Measurements from ENCODE around the gene SLC19A2.

DNA sequence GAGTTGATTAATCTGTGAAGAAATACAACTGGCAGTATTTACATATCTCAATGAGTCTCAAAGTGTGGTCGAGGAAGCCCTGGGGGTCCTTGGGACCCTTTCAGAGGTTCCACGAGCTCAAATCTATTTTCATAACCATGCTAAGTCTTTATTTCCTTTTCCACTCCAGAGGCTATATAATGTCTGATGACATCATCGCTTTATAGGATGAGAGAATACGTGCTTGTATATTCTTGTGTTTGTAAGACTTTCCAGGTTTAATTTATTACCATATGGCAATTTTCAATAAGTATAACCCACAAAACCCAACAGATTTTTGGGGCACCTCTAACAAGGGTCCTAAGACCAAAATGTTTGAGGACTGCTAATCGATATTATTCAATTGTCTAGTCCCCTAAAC is 1.4 kb upstream of the SLC19A2 start:
- TF ChIP-seq, protein P1, sequence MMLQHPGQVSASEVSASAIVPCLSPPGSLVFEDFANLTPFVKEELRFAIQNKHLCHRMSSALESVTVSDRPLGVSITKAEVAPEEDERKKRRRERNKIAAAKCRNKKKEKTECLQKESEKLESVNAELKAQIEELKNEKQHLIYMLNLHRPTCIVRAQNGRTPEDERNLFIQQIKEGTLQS (IDR thresholded peaks at IDR 0.05), result no peak
- no peak for TF ChIP-seq EZH2 (IDR thresholded peaks at IDR 0.05)
- TF ChIP-seq EZH2phosphoT487 (IDR thresholded peaks at IDR 0.05; ENCODE audit: borderline replicate concordance), result no peak
- TF ChIP-seq POLR2AphosphoS5 (IDR thresholded peaks at IDR 0.05; ENCODE audit: low read depth, low read length), result no peak
- no peak for TF ChIP-seq POLR2A (IDR thresholded peaks at IDR 0.05; ENCODE audit: borderline replicate concordance, extremely low read depth, insufficient read depth, insufficient read length)
- TF ChIP-seq, protein P2, sequence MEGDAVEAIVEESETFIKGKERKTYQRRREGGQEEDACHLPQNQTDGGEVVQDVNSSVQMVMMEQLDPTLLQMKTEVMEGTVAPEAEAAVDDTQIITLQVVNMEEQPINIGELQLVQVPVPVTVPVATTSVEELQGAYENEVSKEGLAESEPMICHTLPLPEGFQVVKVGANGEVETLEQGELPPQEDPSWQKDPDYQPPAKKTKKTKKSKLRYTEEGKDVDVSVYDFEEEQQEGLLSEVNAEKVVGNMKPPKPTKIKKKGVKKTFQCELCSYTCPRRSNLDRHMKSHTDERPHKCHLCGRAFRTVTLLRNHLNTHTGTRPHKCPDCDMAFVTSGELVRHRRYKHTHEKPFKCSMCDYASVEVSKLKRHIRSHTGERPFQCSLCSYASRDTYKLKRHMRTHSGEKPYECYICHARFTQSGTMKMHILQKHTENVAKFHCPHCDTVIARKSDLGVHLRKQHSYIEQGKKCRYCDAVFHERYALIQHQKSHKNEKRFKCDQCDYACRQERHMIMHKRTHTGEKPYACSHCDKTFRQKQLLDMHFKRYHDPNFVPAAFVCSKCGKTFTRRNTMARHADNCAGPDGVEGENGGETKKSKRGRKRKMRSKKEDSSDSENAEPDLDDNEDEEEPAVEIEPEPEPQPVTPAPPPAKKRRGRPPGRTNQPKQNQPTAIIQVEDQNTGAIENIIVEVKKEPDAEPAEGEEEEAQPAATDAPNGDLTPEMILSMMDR (IDR thresholded peaks at IDR 0.05 in 2 of 3, conservative IDR thresholded peaks at IDR 0.05 in 1 of 3; ENCODE audit: borderline replicate concordance in 1 of 3, insufficient read depth in 1 of 3, low read depth in 2 of 3, low read length in 2 of 3), result no peak
- no peak for TF ChIP-seq SP1 (IDR thresholded peaks at IDR 0.05; ENCODE audit: low read depth)
